Measurements from ENCODE around the gene RASGEF1C. TPM values are rescaled to one million over a fixed set of nuclear protein-coding genes. Genes with fewer than 3 reads are reported as not detected.

The RASGEF1C gene
- total and polyA plus RNA-seq, 2 experiments from 2014 or later = 0.40 to 0.42 TPM

DNA sequence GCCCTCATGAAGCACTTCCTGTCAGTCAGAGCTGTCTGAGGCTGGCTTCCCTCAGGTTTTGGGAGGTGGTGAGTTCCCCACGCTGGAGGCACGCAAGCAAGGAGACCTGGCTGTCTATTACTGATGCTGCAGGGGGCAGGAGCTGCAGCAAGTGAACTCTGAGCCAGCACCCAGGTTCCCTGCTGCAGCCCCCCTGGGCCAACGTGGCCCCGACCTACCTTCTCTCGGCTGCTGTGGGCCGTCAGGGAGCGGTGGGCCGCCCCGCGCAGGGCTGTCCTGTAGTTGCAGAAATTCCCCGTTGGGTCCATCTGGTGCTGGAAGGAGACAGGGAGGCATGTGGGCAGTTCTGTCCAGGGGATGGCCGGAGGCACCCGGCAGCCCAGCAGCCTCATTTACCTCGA is 90.6 kb downstream of the RASGEF1C start:
- DNase-seq (ENCODE audit: low spot score) = no peak

More for the DNA sequence above, 90.6 kb downstream of the RASGEF1C start:
- H3K27ac ChIP-seq (ENCODE audit: low read depth) = no peak overlapping the region
- H3F3A ChIP-seq (replicated peaks; ENCODE audit: low read depth) = no peaks in the 10 kb centered on the region
- no peaks in the 10 kb centered on the region for H3K4me1 ChIP-seq (ENCODE audit: insufficient read depth)
- H3K9me3 Mint-ChIP-seq = no peaks in the 10 kb centered on the region
- H3K27me3 Mint-ChIP-seq (ENCODE audit: insufficient read depth, low read depth, poor library complexity) = peaks cover 7% of the 10 kb centered on the region
- no peaks in the 10 kb centered on the region for H3K27me3 ChIP-seq (ENCODE audit: insufficient read depth)
- no peak overlapping the region for H3K4me3 Mint-ChIP-seq
- H3K4me1 Mint-ChIP-seq = peaks cover 4% of the 10 kb centered on the region; the same call in 1 of the 3 replicates
- no peak overlapping the region for H2AFZ ChIP-seq
- no peaks in the 10 kb centered on the region for H3K36me3 ChIP-seq (ENCODE audit: insufficient read depth)
- H3K4me3 ChIP-seq = no peak overlapping the region
- H4K20me1 ChIP-seq (replicated peaks; ENCODE audit: insufficient read depth) = no peaks in the 10 kb centered on the region
- H3K4me2 ChIP-seq = no peak overlapping the region
- H3K79me2 ChIP-seq (replicated peaks; ENCODE audit: insufficient read depth) = no peaks in the 10 kb centered on the region
- TF ChIP-seq ZNF114 (CRISPR knock-in tag; IDR thresholded peaks at IDR 0.05) (no peak), ZNF462 (CRISPR knock-in tag; IDR thresholded peaks at IDR 0.05) (no peak), EZH2phosphoT487 (IDR thresholded peaks at IDR 0.05; ENCODE audit: unreplicated experiment) (no peak), ZNF331 (CRISPR knock-in tag; IDR thresholded peaks at IDR 0.05; ENCODE audit: low read depth) (no peak), JUNB (IDR thresholded peaks at IDR 0.05; ENCODE audit: unreplicated experiment) (no peak), EZH2 (IDR thresholded peaks at IDR 0.05; ENCODE audit: low read depth, unreplicated experiment) (no peak), POLR2AphosphoS5 (IDR thresholded peaks at IDR 0.05; ENCODE audit: low read depth) (no peak), CREB1 (CRISPR knock-in tag; IDR thresholded peaks at IDR 0.05; ENCODE audit: low read depth) (no peak), STAT1 (IDR thresholded peaks at IDR 0.05; ENCODE audit: unreplicated experiment) (no peak), CTCF (conservative IDR thresholded peaks at IDR 0.05; ENCODE audit: low read depth in 2 of 2) (no peak), NANOG (IDR thresholded peaks at IDR 0.05; ENCODE audit: borderline replicate concordance) (no peak)
- TF ChIP-seq, protein P1, sequence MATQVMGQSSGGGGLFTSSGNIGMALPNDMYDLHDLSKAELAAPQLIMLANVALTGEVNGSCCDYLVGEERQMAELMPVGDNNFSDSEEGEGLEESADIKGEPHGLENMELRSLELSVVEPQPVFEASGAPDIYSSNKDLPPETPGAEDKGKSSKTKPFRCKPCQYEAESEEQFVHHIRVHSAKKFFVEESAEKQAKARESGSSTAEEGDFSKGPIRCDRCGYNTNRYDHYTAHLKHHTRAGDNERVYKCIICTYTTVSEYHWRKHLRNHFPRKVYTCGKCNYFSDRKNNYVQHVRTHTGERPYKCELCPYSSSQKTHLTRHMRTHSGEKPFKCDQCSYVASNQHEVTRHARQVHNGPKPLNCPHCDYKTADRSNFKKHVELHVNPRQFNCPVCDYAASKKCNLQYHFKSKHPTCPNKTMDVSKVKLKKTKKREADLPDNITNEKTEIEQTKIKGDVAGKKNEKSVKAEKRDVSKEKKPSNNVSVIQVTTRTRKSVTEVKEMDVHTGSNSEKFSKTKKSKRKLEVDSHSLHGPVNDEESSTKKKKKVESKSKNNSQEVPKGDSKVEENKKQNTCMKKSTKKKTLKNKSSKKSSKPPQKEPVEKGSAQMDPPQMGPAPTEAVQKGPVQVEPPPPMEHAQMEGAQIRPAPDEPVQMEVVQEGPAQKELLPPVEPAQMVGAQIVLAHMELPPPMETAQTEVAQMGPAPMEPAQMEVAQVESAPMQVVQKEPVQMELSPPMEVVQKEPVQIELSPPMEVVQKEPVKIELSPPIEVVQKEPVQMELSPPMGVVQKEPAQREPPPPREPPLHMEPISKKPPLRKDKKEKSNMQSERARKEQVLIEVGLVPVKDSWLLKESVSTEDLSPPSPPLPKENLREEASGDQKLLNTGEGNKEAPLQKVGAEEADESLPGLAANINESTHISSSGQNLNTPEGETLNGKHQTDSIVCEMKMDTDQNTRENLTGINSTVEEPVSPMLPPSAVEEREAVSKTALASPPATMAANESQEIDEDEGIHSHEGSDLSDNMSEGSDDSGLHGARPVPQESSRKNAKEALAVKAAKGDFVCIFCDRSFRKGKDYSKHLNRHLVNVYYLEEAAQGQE (IDR thresholded peaks at IDR 0.05; ENCODE audit: unreplicated experiment) = no peak
- TF ChIP-seq, protein P2, sequence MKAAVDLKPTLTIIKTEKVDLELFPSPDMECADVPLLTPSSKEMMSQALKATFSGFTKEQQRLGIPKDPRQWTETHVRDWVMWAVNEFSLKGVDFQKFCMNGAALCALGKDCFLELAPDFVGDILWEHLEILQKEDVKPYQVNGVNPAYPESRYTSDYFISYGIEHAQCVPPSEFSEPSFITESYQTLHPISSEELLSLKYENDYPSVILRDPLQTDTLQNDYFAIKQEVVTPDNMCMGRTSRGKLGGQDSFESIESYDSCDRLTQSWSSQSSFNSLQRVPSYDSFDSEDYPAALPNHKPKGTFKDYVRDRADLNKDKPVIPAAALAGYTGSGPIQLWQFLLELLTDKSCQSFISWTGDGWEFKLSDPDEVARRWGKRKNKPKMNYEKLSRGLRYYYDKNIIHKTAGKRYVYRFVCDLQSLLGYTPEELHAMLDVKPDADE (IDR thresholded peaks at IDR 0.05) = no peak
- no peaks in the 10 kb centered on the region for H3K9me2 ChIP-seq (ENCODE audit: insufficient read depth)
- H3K27ac Mint-ChIP-seq = no peak overlapping the region
- no peaks in the 10 kb centered on the region for H3K36me3 Mint-ChIP-seq (ENCODE audit: low read depth)
- no peak for ATAC-seq

Data from GM23338 (cell line).